ENCODE data around the gene MACROD2.

The MACROD2 gene

DNA sequence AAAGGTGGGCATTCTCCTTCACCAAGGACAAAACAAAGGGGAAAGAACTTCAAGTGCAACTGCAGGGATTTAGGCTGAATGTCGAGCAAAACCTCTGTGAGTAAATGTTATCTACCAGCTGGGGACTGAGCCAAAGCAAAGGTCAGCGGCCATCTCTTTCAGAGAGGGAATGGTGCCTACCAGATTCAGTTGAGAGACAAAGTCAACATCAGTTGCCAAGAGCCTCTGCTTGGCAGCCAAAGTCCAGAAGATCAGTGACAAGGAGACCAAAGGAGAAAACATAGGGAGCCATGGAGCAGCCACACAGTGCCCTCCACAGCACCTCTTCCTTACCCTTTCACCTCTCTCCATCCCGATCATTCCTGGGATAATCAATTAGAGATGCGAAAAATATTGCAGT is 2105.5 kb downstream of the MACROD2 start:
- no peaks in the 10 kb centered on the region for H3K36me3 ChIP-seq (ENCODE audit: control insufficient read depth, insufficient read depth, low read length)
- no peak overlapping the region for H3K27ac ChIP-seq
- H3K9me3 ChIP-seq (ENCODE audit: control insufficient read depth, low read length): no peaks in the 10 kb centered on the region
- no peak overlapping the region for H3K4me2 ChIP-seq (ENCODE audit: low read length)
- no peak overlapping the region for H3K4me3 ChIP-seq (ENCODE audit: low read depth, low read length)
- H2AFZ ChIP-seq: no peak overlapping the region
- H3K9ac ChIP-seq: no peak overlapping the region
- TF ChIP-seq, protein P1, sequence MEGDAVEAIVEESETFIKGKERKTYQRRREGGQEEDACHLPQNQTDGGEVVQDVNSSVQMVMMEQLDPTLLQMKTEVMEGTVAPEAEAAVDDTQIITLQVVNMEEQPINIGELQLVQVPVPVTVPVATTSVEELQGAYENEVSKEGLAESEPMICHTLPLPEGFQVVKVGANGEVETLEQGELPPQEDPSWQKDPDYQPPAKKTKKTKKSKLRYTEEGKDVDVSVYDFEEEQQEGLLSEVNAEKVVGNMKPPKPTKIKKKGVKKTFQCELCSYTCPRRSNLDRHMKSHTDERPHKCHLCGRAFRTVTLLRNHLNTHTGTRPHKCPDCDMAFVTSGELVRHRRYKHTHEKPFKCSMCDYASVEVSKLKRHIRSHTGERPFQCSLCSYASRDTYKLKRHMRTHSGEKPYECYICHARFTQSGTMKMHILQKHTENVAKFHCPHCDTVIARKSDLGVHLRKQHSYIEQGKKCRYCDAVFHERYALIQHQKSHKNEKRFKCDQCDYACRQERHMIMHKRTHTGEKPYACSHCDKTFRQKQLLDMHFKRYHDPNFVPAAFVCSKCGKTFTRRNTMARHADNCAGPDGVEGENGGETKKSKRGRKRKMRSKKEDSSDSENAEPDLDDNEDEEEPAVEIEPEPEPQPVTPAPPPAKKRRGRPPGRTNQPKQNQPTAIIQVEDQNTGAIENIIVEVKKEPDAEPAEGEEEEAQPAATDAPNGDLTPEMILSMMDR (IDR thresholded peaks at IDR 0.05): no peak
- no peaks in the 10 kb centered on the region for H3K27me3 ChIP-seq (ENCODE audit: control insufficient read depth, insufficient read depth, low read length)
- no peaks in the 10 kb centered on the region for H3K79me2 ChIP-seq
- H3K4me1 ChIP-seq: no peaks in the 10 kb centered on the region

Data from parathyroid adenoma (tissue), 2 donors.